ENCODE results near the gene UPK1A. TPM values are rescaled to one million over a fixed set of nuclear protein-coding genes. Genes with fewer than 3 reads are reported as not detected.

Gene UPK1A
- total RNA-seq, 1 experiment from 2014 or later = 1.6 TPM

DNA sequence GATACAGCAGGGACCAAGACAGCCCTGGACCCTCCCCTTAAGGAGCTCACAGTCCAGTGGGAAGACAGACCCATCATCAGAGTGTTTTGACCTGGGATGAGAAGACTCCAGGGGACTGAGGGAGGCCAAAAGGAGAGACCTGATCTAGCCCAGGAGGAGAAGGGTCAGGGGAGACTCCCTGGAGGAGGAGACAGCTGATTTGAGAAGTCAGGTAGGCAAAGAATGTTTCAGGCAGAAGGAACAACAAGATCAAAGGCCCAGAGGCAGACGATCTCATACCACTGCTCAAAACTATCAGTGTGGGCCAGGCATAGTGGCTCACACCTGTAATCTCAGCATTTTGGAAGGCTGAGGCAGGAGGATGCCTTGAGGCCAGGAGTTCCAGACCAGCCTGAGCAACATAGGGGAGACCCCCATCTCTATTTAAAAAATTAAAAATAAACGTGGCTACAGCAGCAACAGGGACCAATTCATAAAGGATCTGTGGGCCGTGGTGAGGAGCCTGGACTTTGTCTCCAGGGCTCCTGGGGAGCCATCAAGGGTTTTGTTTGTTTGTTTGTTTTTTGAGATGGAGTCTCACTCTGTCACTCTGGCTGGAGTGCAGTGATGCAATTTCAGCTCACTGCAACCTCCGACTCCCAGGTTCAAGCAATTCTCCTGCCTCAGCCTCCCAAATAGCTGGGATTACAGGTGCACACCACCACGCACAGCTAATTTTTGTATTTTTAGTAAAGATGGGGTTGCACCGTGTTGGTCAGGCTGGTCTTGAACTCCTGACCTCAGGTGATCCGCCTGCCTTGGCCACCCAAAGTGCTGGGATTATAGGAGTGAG is 20.4 kb upstream of the UPK1A start:
- ATAC-seq (no peak), DNase-seq (ENCODE audit: low spot score) (no peak)
- ChIA-PET POLR2A (interaction anchor here (3.3 kb wide), 1 partner anchor 88 kb away, joined by 14 read pairs; no protein-coding TSS in a partner anchor), CTCF (interaction anchor here (0.7 to 3.1 kb wide), 3 partner anchors 49 to 135 kb away, joined by 3 to 16 read pairs (median 3); no protein-coding TSS in a partner anchor)
- Mint-ChIP-seq H3K4me3 (peak overlapping the region; percentile 84), H3K27ac (no peak overlapping the region), H3K9me3 (no peaks in the 10 kb centered on the region), H3K4me1 (peaks cover 25% of the 10 kb centered on the region), H3K36me3 (peaks cover 2% of the 10 kb centered on the region), H3K27me3 (ENCODE audit: low read depth) (peaks cover 17% of the 10 kb centered on the region)
- TF ChIP-seq, protein P1, sequence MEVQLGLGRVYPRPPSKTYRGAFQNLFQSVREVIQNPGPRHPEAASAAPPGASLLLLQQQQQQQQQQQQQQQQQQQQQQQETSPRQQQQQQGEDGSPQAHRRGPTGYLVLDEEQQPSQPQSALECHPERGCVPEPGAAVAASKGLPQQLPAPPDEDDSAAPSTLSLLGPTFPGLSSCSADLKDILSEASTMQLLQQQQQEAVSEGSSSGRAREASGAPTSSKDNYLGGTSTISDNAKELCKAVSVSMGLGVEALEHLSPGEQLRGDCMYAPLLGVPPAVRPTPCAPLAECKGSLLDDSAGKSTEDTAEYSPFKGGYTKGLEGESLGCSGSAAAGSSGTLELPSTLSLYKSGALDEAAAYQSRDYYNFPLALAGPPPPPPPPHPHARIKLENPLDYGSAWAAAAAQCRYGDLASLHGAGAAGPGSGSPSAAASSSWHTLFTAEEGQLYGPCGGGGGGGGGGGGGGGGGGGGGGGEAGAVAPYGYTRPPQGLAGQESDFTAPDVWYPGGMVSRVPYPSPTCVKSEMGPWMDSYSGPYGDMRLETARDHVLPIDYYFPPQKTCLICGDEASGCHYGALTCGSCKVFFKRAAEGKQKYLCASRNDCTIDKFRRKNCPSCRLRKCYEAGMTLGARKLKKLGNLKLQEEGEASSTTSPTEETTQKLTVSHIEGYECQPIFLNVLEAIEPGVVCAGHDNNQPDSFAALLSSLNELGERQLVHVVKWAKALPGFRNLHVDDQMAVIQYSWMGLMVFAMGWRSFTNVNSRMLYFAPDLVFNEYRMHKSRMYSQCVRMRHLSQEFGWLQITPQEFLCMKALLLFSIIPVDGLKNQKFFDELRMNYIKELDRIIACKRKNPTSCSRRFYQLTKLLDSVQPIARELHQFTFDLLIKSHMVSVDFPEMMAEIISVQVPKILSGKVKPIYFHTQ (CRISPR knock-in tag; IDR thresholded peaks at IDR 0.05) = no peak
- TF ChIP-seq GABPB1 (CRISPR knock-in tag; IDR thresholded peaks at IDR 0.05) = 0 out of 2 replicates have a peak, but pooled peaks have one; percentile 11

DNA sequence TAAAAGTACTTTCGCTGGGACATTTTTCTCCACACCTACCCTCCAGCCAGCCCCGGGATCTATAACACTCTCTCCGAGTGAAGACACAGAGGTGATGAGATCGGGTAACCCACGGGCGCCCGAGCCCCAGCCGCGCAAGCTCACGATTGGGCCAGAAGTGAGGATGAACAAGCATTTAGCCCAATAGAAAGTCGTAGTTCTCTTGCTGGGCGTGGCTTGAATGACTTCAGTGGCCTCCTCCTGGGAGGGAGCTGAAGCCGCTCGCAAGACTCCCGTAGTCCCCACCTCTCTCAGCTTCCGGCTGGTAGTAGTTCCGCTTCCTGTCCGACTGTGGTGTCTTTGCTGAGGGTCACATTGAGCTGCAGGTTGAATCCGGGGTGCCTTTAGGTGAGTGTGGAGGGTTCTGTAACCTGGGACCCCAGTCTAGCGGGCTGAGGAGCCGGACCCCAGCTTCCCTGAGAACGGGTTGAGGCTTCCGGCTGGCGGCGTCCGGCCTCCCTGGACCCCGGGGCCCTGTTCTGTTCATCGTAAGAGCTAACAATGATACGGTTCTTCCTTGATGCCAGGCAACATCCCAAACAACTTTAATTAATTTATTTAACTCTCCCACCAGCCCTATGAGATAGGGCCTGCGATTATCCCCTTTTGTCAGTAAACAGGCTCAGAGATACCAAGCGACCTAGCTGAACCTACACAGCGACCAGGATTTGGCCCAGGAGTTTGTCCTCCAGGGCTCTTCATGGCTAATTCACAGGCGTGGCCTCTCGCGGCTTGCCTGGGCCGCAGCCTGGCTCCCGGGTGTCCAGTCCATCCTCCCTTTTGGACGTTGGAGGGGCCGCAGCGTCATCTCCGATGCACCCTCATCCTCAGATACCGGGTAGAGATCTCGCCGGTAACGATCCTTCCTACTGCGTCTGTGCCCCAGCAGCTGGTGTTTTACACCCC is 18.0 kb upstream of the UPK1A start, which contains the start of gene COX6B1:
Gene COX6B1 (plus strand): TSS at position 307 of the 945 bp plus-strand sequence. CDS start 2,921 bp downstream, outside the sequence.
- H3K27ac Mint-ChIP-seq = peak within 1 kb of the TSS; percentile 88
- H3K9me3 Mint-ChIP-seq = no peaks in the 10 kb centered on the region
- DNase-seq (ENCODE audit: low spot score) (peak; percentile 90), ATAC-seq (peak; percentile 60)
- H3K36me3 Mint-ChIP-seq = peaks cover 13% of the 10 kb centered on the region
- ChIA-PET CTCF (interaction anchor here (0.7 to 1.7 kb wide), 15 partner anchors 9 to 379 kb away, joined by 3 to 8 read pairs (median 4); partner anchors contain the start of genes PSENEN and U2AF1L4), POLR2A (interaction anchor here (0.6 to 1.4 kb wide), 8 partner anchors 12 to 138 kb away, joined by 3 to 8 read pairs (median 3); partner anchors contain the start of gene LIN37)
- H3K4me1 Mint-ChIP-seq = peaks cover 13% of the 10 kb centered on the region
- TF ChIP-seq ZNF232 (CRISPR knock-in tag; IDR thresholded peaks at IDR 0.05) = peak; percentile 59; the same call in 1 of the 2 replicates
- TF ChIP-seq NFYB (CRISPR knock-in tag; conservative IDR thresholded peaks at IDR 0.05; ENCODE audit: low read depth) = peak; percentile 88
- no peak for TF ChIP-seq ZNF138 (CRISPR knock-in tag; conservative IDR thresholded peaks at IDR 0.05)
- TF ChIP-seq, protein P2, sequence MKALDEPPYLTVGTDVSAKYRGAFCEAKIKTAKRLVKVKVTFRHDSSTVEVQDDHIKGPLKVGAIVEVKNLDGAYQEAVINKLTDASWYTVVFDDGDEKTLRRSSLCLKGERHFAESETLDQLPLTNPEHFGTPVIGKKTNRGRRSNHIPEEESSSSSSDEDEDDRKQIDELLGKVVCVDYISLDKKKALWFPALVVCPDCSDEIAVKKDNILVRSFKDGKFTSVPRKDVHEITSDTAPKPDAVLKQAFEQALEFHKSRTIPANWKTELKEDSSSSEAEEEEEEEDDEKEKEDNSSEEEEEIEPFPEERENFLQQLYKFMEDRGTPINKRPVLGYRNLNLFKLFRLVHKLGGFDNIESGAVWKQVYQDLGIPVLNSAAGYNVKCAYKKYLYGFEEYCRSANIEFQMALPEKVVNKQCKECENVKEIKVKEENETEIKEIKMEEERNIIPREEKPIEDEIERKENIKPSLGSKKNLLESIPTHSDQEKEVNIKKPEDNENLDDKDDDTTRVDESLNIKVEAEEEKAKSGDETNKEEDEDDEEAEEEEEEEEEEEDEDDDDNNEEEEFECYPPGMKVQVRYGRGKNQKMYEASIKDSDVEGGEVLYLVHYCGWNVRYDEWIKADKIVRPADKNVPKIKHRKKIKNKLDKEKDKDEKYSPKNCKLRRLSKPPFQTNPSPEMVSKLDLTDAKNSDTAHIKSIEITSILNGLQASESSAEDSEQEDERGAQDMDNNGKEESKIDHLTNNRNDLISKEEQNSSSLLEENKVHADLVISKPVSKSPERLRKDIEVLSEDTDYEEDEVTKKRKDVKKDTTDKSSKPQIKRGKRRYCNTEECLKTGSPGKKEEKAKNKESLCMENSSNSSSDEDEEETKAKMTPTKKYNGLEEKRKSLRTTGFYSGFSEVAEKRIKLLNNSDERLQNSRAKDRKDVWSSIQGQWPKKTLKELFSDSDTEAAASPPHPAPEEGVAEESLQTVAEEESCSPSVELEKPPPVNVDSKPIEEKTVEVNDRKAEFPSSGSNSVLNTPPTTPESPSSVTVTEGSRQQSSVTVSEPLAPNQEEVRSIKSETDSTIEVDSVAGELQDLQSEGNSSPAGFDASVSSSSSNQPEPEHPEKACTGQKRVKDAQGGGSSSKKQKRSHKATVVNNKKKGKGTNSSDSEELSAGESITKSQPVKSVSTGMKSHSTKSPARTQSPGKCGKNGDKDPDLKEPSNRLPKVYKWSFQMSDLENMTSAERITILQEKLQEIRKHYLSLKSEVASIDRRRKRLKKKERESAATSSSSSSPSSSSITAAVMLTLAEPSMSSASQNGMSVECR (CRISPR knock-in tag; IDR thresholded peaks at IDR 0.05; ENCODE audit: borderline replicate concordance) = no peak; the same call in 1 of the 2 replicates
- TF ChIP-seq, protein P3, sequence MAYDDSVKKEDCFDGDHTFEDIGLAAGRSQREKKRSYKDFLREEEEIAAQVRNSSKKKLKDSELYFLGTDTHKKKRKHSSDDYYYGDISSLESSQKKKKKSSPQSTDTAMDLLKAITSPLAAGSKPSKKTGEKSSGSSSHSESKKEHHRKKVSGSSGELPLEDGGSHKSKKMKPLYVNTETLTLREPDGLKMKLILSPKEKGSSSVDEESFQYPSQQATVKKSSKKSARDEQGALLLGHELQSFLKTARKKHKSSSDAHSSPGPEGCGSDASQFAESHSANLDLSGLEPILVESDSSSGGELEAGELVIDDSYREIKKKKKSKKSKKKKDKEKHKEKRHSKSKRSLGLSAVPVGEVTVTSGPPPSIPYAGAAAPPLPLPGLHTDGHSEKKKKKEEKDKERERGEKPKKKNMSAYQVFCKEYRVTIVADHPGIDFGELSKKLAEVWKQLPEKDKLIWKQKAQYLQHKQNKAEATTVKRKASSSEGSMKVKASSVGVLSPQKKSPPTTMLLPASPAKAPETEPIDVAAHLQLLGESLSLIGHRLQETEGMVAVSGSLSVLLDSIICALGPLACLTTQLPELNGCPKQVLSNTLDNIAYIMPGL (CRISPR knock-in tag; IDR thresholded peaks at IDR 0.05) = 0 out of 2 replicates have a peak, but pooled peaks have one; percentile 7
- peak; percentile 25; the same call in 1 of the 2 replicates for TF ChIP-seq ESRRA (CRISPR knock-in tag; IDR thresholded peaks at IDR 0.05; ENCODE audit: borderline replicate concordance)
- TF ChIP-seq, protein P4, sequence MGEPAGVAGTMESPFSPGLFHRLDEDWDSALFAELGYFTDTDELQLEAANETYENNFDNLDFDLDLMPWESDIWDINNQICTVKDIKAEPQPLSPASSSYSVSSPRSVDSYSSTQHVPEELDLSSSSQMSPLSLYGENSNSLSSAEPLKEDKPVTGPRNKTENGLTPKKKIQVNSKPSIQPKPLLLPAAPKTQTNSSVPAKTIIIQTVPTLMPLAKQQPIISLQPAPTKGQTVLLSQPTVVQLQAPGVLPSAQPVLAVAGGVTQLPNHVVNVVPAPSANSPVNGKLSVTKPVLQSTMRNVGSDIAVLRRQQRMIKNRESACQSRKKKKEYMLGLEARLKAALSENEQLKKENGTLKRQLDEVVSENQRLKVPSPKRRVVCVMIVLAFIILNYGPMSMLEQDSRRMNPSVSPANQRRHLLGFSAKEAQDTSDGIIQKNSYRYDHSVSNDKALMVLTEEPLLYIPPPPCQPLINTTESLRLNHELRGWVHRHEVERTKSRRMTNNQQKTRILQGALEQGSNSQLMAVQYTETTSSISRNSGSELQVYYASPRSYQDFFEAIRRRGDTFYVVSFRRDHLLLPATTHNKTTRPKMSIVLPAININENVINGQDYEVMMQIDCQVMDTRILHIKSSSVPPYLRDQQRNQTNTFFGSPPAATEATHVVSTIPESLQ (CRISPR knock-in tag; IDR thresholded peaks at IDR 0.05) = no peak
- peak; percentile 86 for TF ChIP-seq SP1 (CRISPR knock-in tag; conservative IDR thresholded peaks at IDR 0.05)
- TF ChIP-seq, protein P5, sequence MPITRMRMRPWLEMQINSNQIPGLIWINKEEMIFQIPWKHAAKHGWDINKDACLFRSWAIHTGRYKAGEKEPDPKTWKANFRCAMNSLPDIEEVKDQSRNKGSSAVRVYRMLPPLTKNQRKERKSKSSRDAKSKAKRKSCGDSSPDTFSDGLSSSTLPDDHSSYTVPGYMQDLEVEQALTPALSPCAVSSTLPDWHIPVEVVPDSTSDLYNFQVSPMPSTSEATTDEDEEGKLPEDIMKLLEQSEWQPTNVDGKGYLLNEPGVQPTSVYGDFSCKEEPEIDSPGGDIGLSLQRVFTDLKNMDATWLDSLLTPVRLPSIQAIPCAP (CRISPR knock-in tag; IDR thresholded peaks at IDR 0.05) = 0 out of 2 replicates have a peak, but pooled peaks have one; percentile 26
- peak; percentile 67; the same call in 1 of the 2 replicates for TF ChIP-seq ETV6 (CRISPR knock-in tag; IDR thresholded peaks at IDR 0.05)
- peaks cover 17% of the 10 kb centered on the region for H3K27me3 Mint-ChIP-seq (ENCODE audit: low read depth)
- H3K4me3 Mint-ChIP-seq = peak within 1 kb of the TSS; percentile 91
